IMR-90 (cell line): ENCODE data around the gene DPP10. TPM values are rescaled to one million over a fixed set of nuclear protein-coding genes. Genes with fewer than 3 reads are reported as not detected.

Experiments
- ATAC-seq: fragments of 200-7000 bp; cut with Tn5 transposase; 2 replicates; pipeline ENCODE4 v1.9.1; 2020; ENCODE audit warnings: low read depth, mild to moderate bottlenecking, moderate library complexity
- BruUV-seq: library from RNA; stranded (reverse); fragments of 400-500 nt; replicated peaks from 2 replicates; lab custom pipeline; 2021; lab: Mats Ljungman, UMichigan
- CTCF ChIA-PET: fragments of 300-600 bp; formaldehyde crosslinking; extraction: SDS; loops from one replicate; lab custom pipeline; 2021; ENCODE audit warnings: antibody characterized with exemption; lab: Yijun Ruan, JAX
- POLR2A ChIA-PET: fragments of 300-600 bp; sonication (Branson Sonifier 250); formaldehyde crosslinking; loops from one replicate; lab custom pipeline; 2022; ENCODE audit warnings: antibody characterized with exemption; ENCODE audit not compliant: unreplicated experiment; lab: Charles Lee
- DNase-seq: peaks from one replicate; pipeline ENCODE4 v3.0.0; 2013
- H2AFZ ChIP-seq: replicated peaks from 2 replicates; pipeline ENCODE3; 2013; ENCODE audit warnings: low read length, mild to moderate bottlenecking; ENCODE audit not compliant: poor library complexity
- H2AK5ac ChIP-seq: 2 replicates; pipeline ENCODE4 v1.6.1; 2013; ENCODE audit warnings: low read depth, low read length, inconsistent platforms
- H2AK9ac ChIP-seq: replicated peaks from 2 replicates; pipeline ENCODE3; 2013; ENCODE audit warnings: mild to moderate bottlenecking, low read depth, low read length, moderate library complexity; ENCODE audit not compliant: poor library complexity
- H2BK120ac ChIP-seq: 2 replicates; pipeline ENCODE4 v1.6.1; 2013; ENCODE audit warnings: low read depth, low read length, inconsistent platforms
- H2BK15ac ChIP-seq: 3 replicates; pipeline ENCODE4 v1.6.1; 2013; ENCODE audit warnings: low read depth, low read length, inconsistent platforms
- H2BK20ac ChIP-seq: 2 replicates; pipeline ENCODE4 v1.6.1; 2013; ENCODE audit warnings: low read depth, mild to moderate bottlenecking, inconsistent platforms, low read length, moderate library complexity
- H2BK5ac ChIP-seq: 2 replicates; pipeline ENCODE4 v1.6.1; 2013; ENCODE audit warnings: mild to moderate bottlenecking, low read depth, low read length, inconsistent platforms; ENCODE audit not compliant: poor library complexity, severe bottlenecking
- H3K14ac ChIP-seq: replicated peaks from 2 replicates; pipeline ENCODE4 v1.6.1; 2013; ENCODE audit warnings: low read depth, low read length, inconsistent platforms
- H3K18ac ChIP-seq: 2 replicates; pipeline ENCODE4 v1.6.1; 2013; ENCODE audit warnings: low read depth, low read length, control low read depth
- H3K23ac ChIP-seq: 2 replicates; pipeline ENCODE4 v1.6.1; 2013; ENCODE audit warnings: low read depth, low read length, inconsistent platforms
- H3K27ac ChIP-seq: 2 replicates; pipeline ENCODE4 v1.5.1; 2013; ENCODE audit warnings: mild to moderate bottlenecking, control low read depth, low read length; ENCODE audit not compliant: insufficient read depth
- H3K27me3 ChIP-seq: 2 replicates; pipeline ENCODE4 v1.6.1; 2013; ENCODE audit warnings: low read length; ENCODE audit not compliant: control insufficient read depth, insufficient read depth
- H3K36me3 ChIP-seq: 2 replicates; pipeline ENCODE4 v1.6.1; 2013; ENCODE audit warnings: low read length, mixed read lengths; ENCODE audit not compliant: control insufficient read depth, insufficient read depth
- H3K4ac ChIP-seq: 2 replicates; pipeline ENCODE4 v1.6.1; 2013; ENCODE audit warnings: low read depth, low read length, inconsistent platforms
- H3K4me1 ChIP-seq: 2 replicates; pipeline ENCODE4 v1.6.1; 2013; ENCODE audit warnings: low read length, mixed read lengths; ENCODE audit not compliant: control insufficient read depth, insufficient read depth
- H3K4me2 ChIP-seq: 2 replicates; pipeline ENCODE4 v1.6.1; 2013; ENCODE audit warnings: low read depth, mild to moderate bottlenecking, control low read depth, low read length, moderate library complexity
- H3K4me3 ChIP-seq: 2 replicates; pipeline ENCODE4 v1.5.1; 2013; ENCODE audit warnings: low read depth, mild to moderate bottlenecking, control low read depth, low read length, moderate library complexity; ENCODE audit not compliant: insufficient read depth
- H3K56ac ChIP-seq: 2 replicates; pipeline ENCODE4 v1.6.1; 2013; ENCODE audit warnings: low read length, inconsistent platforms; ENCODE audit not compliant: insufficient read depth; ENCODE audit errors: extremely low read depth
- H3K79me1 ChIP-seq, 2 experiments: 2 replicates each; pipeline ENCODE4 v1.6.1; 2013; ENCODE audit warnings: low read length in 2 of 2, inconsistent platforms in 1 of 2, low read depth in 1 of 2
- H3K9ac ChIP-seq: 2 replicates; pipeline ENCODE4 v1.6.1; 2013; ENCODE audit warnings: low read depth, low read length, control low read depth
- H3K9me1 ChIP-seq: 2 replicates; pipeline ENCODE4 v1.6.1; 2013; ENCODE audit warnings: low read length, inconsistent platforms; ENCODE audit not compliant: insufficient read depth
- H3K9me3 ChIP-seq: 2 replicates; pipeline ENCODE4 v1.6.1; 2013; ENCODE audit warnings: low read length; ENCODE audit not compliant: control insufficient read depth, insufficient read depth
- H4K20me1 ChIP-seq: 2 replicates; pipeline ENCODE4 v1.6.1; 2013; ENCODE audit warnings: low read length, inconsistent platforms; ENCODE audit not compliant: insufficient read depth
- H4K5ac ChIP-seq: 2 replicates; pipeline ENCODE4 v1.6.1; 2013; ENCODE audit warnings: mild to moderate bottlenecking, low read depth, low read length, control low read depth
- H4K8ac ChIP-seq, 2 experiments: 2 replicates each; pipeline ENCODE4 v1.6.1; 2013; ENCODE audit warnings: low read depth in 2 of 2, low read length in 2 of 2, control low read depth in 1 of 2, inconsistent platforms in 1 of 2
- H4K91ac ChIP-seq: 2 replicates; pipeline ENCODE4 v1.6.1; 2013; ENCODE audit warnings: low read depth, low read length, inconsistent platforms; ENCODE audit not compliant: insufficient read depth
- BHLHE40 ChIP-seq: fragments of 150-350 bp; IDR thresholded peaks from 2 replicates; pipeline ENCODE4 v1.6.1; 2016; ENCODE audit warnings: mild to moderate bottlenecking, low read depth, low read length
- CEBPB ChIP-seq: IDR thresholded peaks from 2 replicates; pipeline ENCODE4 v1.6.1; 2012; ENCODE audit warnings: low read depth, low read length, improper control_type of control experiment
- CHD1 ChIP-seq: IDR thresholded peaks from 2 replicates; pipeline ENCODE4 v1.6.1; 2012; ENCODE audit warnings: low read depth, low read length, improper control_type of control experiment
- ELK1 ChIP-seq: fragments of 150-350 bp; IDR thresholded peaks from 2 replicates; pipeline ENCODE4 v1.6.1; 2016; ENCODE audit warnings: low read depth, mild to moderate bottlenecking, low read length, moderate library complexity, borderline replicate concordance
- FOS ChIP-seq: fragments of 150-350 bp; IDR thresholded peaks from 2 replicates; pipeline ENCODE4 v1.6.1; 2016; ENCODE audit warnings: low read depth, low read length
- MAFK ChIP-seq: IDR thresholded peaks from 2 replicates; pipeline ENCODE4 v1.6.1; 2012; ENCODE audit warnings: low read depth, low read length, improper control_type of control experiment
- MAZ ChIP-seq: IDR thresholded peaks from 2 replicates; pipeline ENCODE4 v1.6.1; 2012; ENCODE audit warnings: low read depth, mild to moderate bottlenecking, low read length, improper control_type of control experiment, moderate library complexity, borderline replicate concordance
- MXI1 ChIP-seq: IDR thresholded peaks from 2 replicates; pipeline ENCODE4 v1.6.1; 2012; ENCODE audit warnings: low read depth, mild to moderate bottlenecking, low read length, moderate library complexity, borderline replicate concordance
- NFE2L2 ChIP-seq: fragments of 150-350 bp; IDR thresholded peaks from 2 replicates; pipeline ENCODE4 v1.6.1; 2016; ENCODE audit warnings: low read depth, mild to moderate bottlenecking, low read length
- RAD21 ChIP-seq: IDR thresholded peaks from 2 replicates; pipeline ENCODE4 v1.6.1; 2012; ENCODE audit warnings: low read length, improper control_type of control experiment
- RCOR1 ChIP-seq: IDR thresholded peaks from 2 replicates; pipeline ENCODE4 v1.6.1; 2012; ENCODE audit warnings: mild to moderate bottlenecking, low read length, improper control_type of control experiment; ENCODE audit not compliant: insufficient replicate concordance
- RFX5 ChIP-seq: IDR thresholded peaks from 2 replicates; pipeline ENCODE4 v1.8.0; 2012; ENCODE audit warnings: low read depth, mild to moderate bottlenecking, low read length, moderate library complexity
- SMC3 ChIP-seq: fragments of 150-350 bp; IDR thresholded peaks from 2 replicates; pipeline ENCODE4 v1.6.1; 2016; ENCODE audit warnings: low read depth, mild to moderate bottlenecking, antibody characterized with exemption, low read length, moderate library complexity
- WGBS, 2 experiments: methylation state at CpG; one replicate each; pipeline versions ENCODE4 v1.1.5 to v1.1.7; 2013; ENCODE audit warnings: missing lambda C conversion rate in 2 of 2; ENCODE audit not compliant: insufficient read length in 1 of 2; ENCODE audit errors: extremely low coverage in 2 of 2; 5-methylcytosine and 5-hydroxymethylcytosine counted together
- dilution Hi-C: fragments of 300-500 bp; cut with HindIII; formaldehyde crosslinking; loops from one replicate; pipeline ENCODE4 v1.14.3; 2018; ENCODE audit warnings: low sequenced_read_pairs; ENCODE audit not compliant: unreplicated experiment
- in situ Hi-C: fragments of 300-500 bp; cut with MboI; formaldehyde crosslinking; loops from 3 replicates; pipeline ENCODE4 v1.14.3; 2019; ENCODE audit warnings: low sequenced_read_pairs, inconsistent platforms, mixed read lengths
- intact Hi-C: fragments of 100-400 bp; cut with micrococcal nuclease; formaldehyde crosslinking; loops from 2 replicates; pipeline ENCODE4 v1.10.0; 2022
- polyA plus RNA-seq, 3 experiments: library from polyadenylated mRNA; depleted of rRNA; stranded (reverse); fragments of >200 nt; gene quantifications; 2 replicates each; pipeline ENCODE4 v1.2.3, GENCODE V29; 2012; ENCODE audit warnings: low replicate concordance in 1 of 3
- total RNA-seq: library from RNA; depleted of rRNA; stranded (reverse); fragments of >200 nt; gene quantifications from 2 replicates; pipeline ENCODE4 v1.2.3, GENCODE V29; 2012
- TF ChIP-seq, protein P1 (sequence below): conservative IDR thresholded peaks from 2 replicates; pipeline ENCODE4 v1.5.1; 2012; ENCODE audit warnings: mild to moderate bottlenecking, low read depth, low read length, improper control_type of control experiment
- TF ChIP-seq, protein P2 (sequence below): fragments of 150-350 bp; IDR thresholded peaks from 2 replicates; pipeline ENCODE4 v1.6.1; 2017; ENCODE audit warnings: mild to moderate bottlenecking, antibody characterized with exemption, low read length, low read depth

DPP10 gene
- total and polyA plus RNA-seq, 2 of the 4 experiments (the other 2 are of a cell fraction): not detected

- Histone ChIP-seq H4K8ac (no peak overlapping the region), H3K4me1 (no peaks in the 10 kb centered on the region), H2BK120ac (no peak overlapping the region), H3K4me2 (no peak overlapping the region), H3K4me3 (no peak overlapping the region), H2AK5ac (no peak overlapping the region), H4K91ac (no peak overlapping the region), H4K5ac (no peak overlapping the region), H2AK9ac (no peak overlapping the region), H3K4ac (no peak overlapping the region), H3K18ac (no peak overlapping the region), H3K36me3 (no peaks in the 10 kb centered on the region), H2AFZ (no peak overlapping the region), H3K27ac (no peak overlapping the region), H3K9me1 (no peaks in the 10 kb centered on the region), H2BK20ac (no peak overlapping the region), H2BK5ac (no peak overlapping the region), H3K9me3 (no peaks in the 10 kb centered on the region), H3K56ac (no peak overlapping the region), H3K23ac (no peak overlapping the region), H4K20me1 (no peaks in the 10 kb centered on the region), H3K9ac (no peak overlapping the region), H3K27me3 (no peaks in the 10 kb centered on the region), H3K14ac (no peak overlapping the region), H3K79me1 (no peaks in the 10 kb centered on the region), H2BK15ac (no peak overlapping the region)
- intact Hi-C loops: no loop called here
- dilution Hi-C loops: no loop called here
- no peak for TF ChIP-seq FOS
- TF ChIP-seq MXI1: no peak
- no peak for TF ChIP-seq RFX5
- no peak for TF ChIP-seq CEBPB
- no peak for TF ChIP-seq BHLHE40
- TF ChIP-seq MAZ: no peak
- TF ChIP-seq SMC3: no peak
- no peak for TF ChIP-seq RCOR1
- no peak for TF ChIP-seq RAD21
- TF ChIP-seq, protein P1, sequence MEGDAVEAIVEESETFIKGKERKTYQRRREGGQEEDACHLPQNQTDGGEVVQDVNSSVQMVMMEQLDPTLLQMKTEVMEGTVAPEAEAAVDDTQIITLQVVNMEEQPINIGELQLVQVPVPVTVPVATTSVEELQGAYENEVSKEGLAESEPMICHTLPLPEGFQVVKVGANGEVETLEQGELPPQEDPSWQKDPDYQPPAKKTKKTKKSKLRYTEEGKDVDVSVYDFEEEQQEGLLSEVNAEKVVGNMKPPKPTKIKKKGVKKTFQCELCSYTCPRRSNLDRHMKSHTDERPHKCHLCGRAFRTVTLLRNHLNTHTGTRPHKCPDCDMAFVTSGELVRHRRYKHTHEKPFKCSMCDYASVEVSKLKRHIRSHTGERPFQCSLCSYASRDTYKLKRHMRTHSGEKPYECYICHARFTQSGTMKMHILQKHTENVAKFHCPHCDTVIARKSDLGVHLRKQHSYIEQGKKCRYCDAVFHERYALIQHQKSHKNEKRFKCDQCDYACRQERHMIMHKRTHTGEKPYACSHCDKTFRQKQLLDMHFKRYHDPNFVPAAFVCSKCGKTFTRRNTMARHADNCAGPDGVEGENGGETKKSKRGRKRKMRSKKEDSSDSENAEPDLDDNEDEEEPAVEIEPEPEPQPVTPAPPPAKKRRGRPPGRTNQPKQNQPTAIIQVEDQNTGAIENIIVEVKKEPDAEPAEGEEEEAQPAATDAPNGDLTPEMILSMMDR: no peak
- no peak for TF ChIP-seq CHD1
- TF ChIP-seq NFE2L2: no peak
- TF ChIP-seq MAFK: no peak
- no peak for TF ChIP-seq ELK1
- TF ChIP-seq, protein P2, sequence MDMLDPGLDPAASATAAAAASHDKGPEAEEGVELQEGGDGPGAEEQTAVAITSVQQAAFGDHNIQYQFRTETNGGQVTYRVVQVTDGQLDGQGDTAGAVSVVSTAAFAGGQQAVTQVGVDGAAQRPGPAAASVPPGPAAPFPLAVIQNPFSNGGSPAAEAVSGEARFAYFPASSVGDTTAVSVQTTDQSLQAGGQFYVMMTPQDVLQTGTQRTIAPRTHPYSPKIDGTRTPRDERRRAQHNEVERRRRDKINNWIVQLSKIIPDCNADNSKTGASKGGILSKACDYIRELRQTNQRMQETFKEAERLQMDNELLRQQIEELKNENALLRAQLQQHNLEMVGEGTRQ: no peak
- POLR2A ChIA-PET: no interaction called here
- CTCF ChIA-PET: no interaction called here
- in situ Hi-C loops: no loop called here
- ATAC-seq (no peak), DNase-seq (no peak)
- 60% methylated on average over 2 of the region's 2 CpGs; no CpG with 5 or more reads in 1 of the 2 experiments for WGBS, 2 experiments
- BruUV-seq: no TSS peak
Observed at GRCh38 chr2:115214050-115214449, 771.6 kb downstream of the DPP10 start.
